CD4-positive, alpha-beta T cell treated with Interleukin-1 beta for 1 hour (primary cell): Measurements from ENCODE around the gene SPAAR.
"Not testable (repeated sequence)": the region's sequence is repeated elsewhere in the genome, so short reads cannot be mapped to it uniquely, and the experiment has no call there.

Experiments used
- DNase-seq, 2 donors: peaks; one replicate each; pipeline ENCODE4 v3.0.0-alpha.2; 2020 to 2022

Gene SPAAR

GRCh38 chr9:35923927-35924763 is 14.9 kb downstream of the SPAAR start:
- DNase-seq, result no peak

- no peak for DNase-seq
Observed at GRCh38 chr9:35928591-35929452, 19.5 kb downstream of the SPAAR start.

- DNase-seq, result no peak
Observed at GRCh38 chr9:35929453-35929718, 20.1 kb downstream of the SPAAR start.

- no peak for DNase-seq
Observed at GRCh38 chr9:35930521-35930920, 21.2 kb downstream of the SPAAR start.

GRCh38 chr9:35930989-35931388 is 21.7 kb downstream of the SPAAR start:
- no peak for DNase-seq

- DNase-seq, result peak in 1 of 2 donors; percentile 28
Observed at GRCh38 chr9:35932735-35933134, 23.4 kb downstream of the SPAAR start.

- no peak for DNase-seq
Observed at GRCh38 chr9:35933550-35934067, 24.3 kb downstream of the SPAAR start.

- DNase-seq, result not testable (repeated sequence)
Observed at GRCh38 chr9:35934069-35934468, 24.8 kb downstream of the SPAAR start.

- no peak for DNase-seq
Observed at GRCh38 chr9:35935261-35935660, 26.0 kb downstream of the SPAAR start.

GRCh38 chr9:35935755-35936509 is 26.6 kb downstream of the SPAAR start:
- DNase-seq, result no peak

GRCh38 chr9:35937227-35937626 is 27.9 kb downstream of the SPAAR start:
- no peak for DNase-seq

GRCh38 chr9:35938474-35939356 is 29.4 kb downstream of the SPAAR start:
- no peak for DNase-seq

- no peak for DNase-seq
Observed at GRCh38 chr9:35939679-35940250, 30.5 kb downstream of the SPAAR start.

- DNase-seq, result peak in 1 of 2 donors; percentile 58
Observed at GRCh38 chr9:35940458-35941407, 31.4 kb downstream of the SPAAR start.

GRCh38 chr9:35942286-35942685 is 33.0 kb downstream of the SPAAR start:
- no peak for DNase-seq

- DNase-seq, result no peak
Observed at GRCh38 chr9:35944173-35944572, 34.9 kb downstream of the SPAAR start.

GRCh38 chr9:35944841-35945240 is 35.6 kb downstream of the SPAAR start:
- DNase-seq, result no peak

GRCh38 chr9:35945341-35946018 is 36.2 kb downstream of the SPAAR start:
- peak; percentile 60 to 67 for DNase-seq

- no peak for DNase-seq
Observed at GRCh38 chr9:35948451-35948850, 39.2 kb downstream of the SPAAR start.

GRCh38 chr9:35948901-35949318 is 39.6 kb downstream of the SPAAR start:
- DNase-seq, result no peak
